K562 (cell line): ENCODE data around the gene GGCT. TPM values are rescaled to one million over a fixed set of nuclear protein-coding genes. Genes with fewer than 3 reads are reported as not detected.

ENCODE experiments used
- BACH1 ChIP-seq: fragments of 200-800 bp; sonication (Bioruptor generic); IDR thresholded peaks from 2 replicates; pipeline ENCODE4 v1.6.1; 2016; ENCODE audit warnings: missing genetic modification characterization, missing compliant biosample characterization
- FOXK1 ChIP-seq: sonication (generic); formaldehyde crosslinking; IDR thresholded peaks from 2 replicates; pipeline ENCODE4 v1.8.0; 2022; ENCODE audit warnings: missing genetic modification reagents, mild to moderate bottlenecking, borderline replicate concordance
- HDAC3 ChIP-seq: fragments of 450-650 bp; IDR thresholded peaks from 2 replicates; pipeline ENCODE4 v1.6.1; 2018; ENCODE audit warnings: borderline replicate concordance, mild to moderate bottlenecking, moderate library complexity; ENCODE audit not compliant: partially characterized antibody
- KHSRP ChIP-seq: fragments of 450-650 bp; IDR thresholded peaks from 2 replicates; pipeline ENCODE4 v1.6.1; 2017
- KLF1 ChIP-seq: fragments of 450-650 bp; IDR thresholded peaks from 2 replicates; pipeline ENCODE4 v1.6.1; 2016; ENCODE audit warnings: missing genetic modification characterization, missing compliant biosample characterization
- PHB ChIP-seq: fragments of 250-450 bp; sonication (Bioruptor Pico); IDR thresholded peaks from 2 replicates; pipeline ENCODE4 v1.5.0; 2021
- SMC3 ChIP-seq: conservative IDR thresholded peaks from 2 replicates; pipeline ENCODE4 v1.6.1; 2011; ENCODE audit warnings: low read depth, low read length, improper control_type of control experiment; ENCODE audit not compliant: insufficient read depth
- ZNF586 ChIP-seq: fragments of 450-650 bp; formaldehyde crosslinking; conservative IDR thresholded peaks from 2 replicates; pipeline ENCODE4 v1.4.0; 2020; ENCODE audit warnings: mild to moderate bottlenecking, moderate library complexity
- polyA plus RNA-seq, 8 experiments: library from polyadenylated mRNA; depleted of rRNA in 4 of 8; stranded (reverse) in 5 of 8; unstranded in 3 of 8; fragments of >200 nt; fragmentation: Nextera tagmentation in 2 of 8; fragmentation: Illumina TruSeq in 1 of 8; extraction: Ambion mirVana in 2 of 8; extraction: Trizol in 1 of 8; gene quantifications; 2 replicates each; pipeline versions ENCODE4 v1.2.1 to v1.2.3, GENCODE V29; 2011 to 2014; ENCODE audit warnings: inconsistent platforms in 1 of 8, missing spikeins in 1 of 8
- total RNA-seq, 7 experiments: library from RNA; depleted of rRNA in 6 of 7; stranded (reverse); fragments of >200 nt in 6 of 7; fragmentation: Illumina TruSeq in 2 of 7; extraction: Trizol in 2 of 7; gene quantifications; 2 replicates each; pipeline versions ENCODE4 v1.2.1 to v1.2.3, GENCODE V29; 2011 to 2021; ENCODE audit warnings: low replicate concordance in 1 of 7
- TF ChIP-seq, protein P1 (sequence below), 2 experiments: fragments of 450-650 bp in 1 of 2; sonication (generic) in 1 of 2; formaldehyde crosslinking in 1 of 2; IDR thresholded peaks; 2 replicates each; pipeline versions ENCODE4 v1.7.1 to v1.9.0; 2016 to 2022; ENCODE audit warnings: inconsistent platforms in 1 of 2, mild to moderate bottlenecking in 1 of 2, missing genetic modification reagents in 1 of 2
- TF ChIP-seq, protein P2 (sequence below): fragments of 450-650 bp; formaldehyde crosslinking; IDR thresholded peaks from 2 replicates; pipeline ENCODE4 v1.4.0; 2020; ENCODE audit warnings: mild to moderate bottlenecking, mixed read lengths
- TF ChIP-seq, protein P3 (sequence below): fragments of 250-450 bp; sonication (Bioruptor Pico); IDR thresholded peaks from 2 replicates; pipeline ENCODE4 v1.8.0; 2022; ENCODE audit warnings: inconsistent platforms
- TF ChIP-seq, protein P4 (sequence below): fragments of 250-450 bp; sonication (Bioruptor Pico); IDR thresholded peaks from 2 replicates; pipeline ENCODE4 v1.5.1; 2021; ENCODE audit warnings: mild to moderate bottlenecking

GGCT gene
- total and polyA plus RNA-seq, 9 of the 15 experiments (the other 6 are each of a cell fraction or from before 2014, with no cell fraction given), result 79.0 to 349 (median 136) TPM

DNA sequence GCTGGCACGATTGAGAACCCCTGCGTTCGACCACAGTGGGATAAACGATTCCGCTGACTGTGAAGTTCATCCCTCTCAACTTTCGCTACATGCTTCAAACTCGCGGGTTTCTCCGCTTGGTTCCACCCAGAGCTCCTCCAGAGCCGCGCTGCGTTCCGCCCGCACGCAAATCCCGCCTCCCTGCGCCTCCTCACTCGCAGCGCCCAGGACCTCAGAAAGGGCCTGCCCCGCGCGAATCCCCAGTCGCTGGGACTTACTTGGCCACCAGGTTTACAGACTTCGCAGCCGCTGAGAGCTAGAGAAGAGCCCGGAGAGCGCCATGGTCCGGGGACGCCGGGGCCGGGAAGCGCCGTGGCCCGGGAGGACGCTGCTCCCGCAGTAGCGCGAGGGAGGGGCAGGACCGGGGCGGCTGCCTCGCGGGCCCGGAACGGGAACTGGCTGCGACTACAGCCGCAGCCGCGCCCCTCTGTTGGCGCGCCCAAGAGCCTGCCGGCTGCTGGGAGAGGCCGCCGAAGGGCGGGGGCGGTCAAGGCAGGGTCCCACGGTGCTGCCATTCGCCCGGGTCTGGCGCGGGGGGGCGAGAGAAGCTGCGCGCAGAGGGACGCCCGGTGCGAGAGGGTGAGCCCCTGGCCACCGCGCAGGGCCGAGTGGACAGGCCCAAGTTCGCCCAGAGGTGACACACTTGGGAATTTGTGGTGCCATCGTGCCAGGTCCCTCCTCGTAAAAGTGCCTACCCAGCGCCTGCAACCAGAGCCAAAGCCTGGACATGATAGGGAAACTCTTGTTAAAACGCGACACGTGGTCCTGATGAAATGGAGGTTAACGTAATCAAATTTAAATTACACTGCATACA is 26.1 kb downstream of the GGCT start, which contains the start of gene NOD1 (continued):
- TF ChIP-seq, protein P1, sequence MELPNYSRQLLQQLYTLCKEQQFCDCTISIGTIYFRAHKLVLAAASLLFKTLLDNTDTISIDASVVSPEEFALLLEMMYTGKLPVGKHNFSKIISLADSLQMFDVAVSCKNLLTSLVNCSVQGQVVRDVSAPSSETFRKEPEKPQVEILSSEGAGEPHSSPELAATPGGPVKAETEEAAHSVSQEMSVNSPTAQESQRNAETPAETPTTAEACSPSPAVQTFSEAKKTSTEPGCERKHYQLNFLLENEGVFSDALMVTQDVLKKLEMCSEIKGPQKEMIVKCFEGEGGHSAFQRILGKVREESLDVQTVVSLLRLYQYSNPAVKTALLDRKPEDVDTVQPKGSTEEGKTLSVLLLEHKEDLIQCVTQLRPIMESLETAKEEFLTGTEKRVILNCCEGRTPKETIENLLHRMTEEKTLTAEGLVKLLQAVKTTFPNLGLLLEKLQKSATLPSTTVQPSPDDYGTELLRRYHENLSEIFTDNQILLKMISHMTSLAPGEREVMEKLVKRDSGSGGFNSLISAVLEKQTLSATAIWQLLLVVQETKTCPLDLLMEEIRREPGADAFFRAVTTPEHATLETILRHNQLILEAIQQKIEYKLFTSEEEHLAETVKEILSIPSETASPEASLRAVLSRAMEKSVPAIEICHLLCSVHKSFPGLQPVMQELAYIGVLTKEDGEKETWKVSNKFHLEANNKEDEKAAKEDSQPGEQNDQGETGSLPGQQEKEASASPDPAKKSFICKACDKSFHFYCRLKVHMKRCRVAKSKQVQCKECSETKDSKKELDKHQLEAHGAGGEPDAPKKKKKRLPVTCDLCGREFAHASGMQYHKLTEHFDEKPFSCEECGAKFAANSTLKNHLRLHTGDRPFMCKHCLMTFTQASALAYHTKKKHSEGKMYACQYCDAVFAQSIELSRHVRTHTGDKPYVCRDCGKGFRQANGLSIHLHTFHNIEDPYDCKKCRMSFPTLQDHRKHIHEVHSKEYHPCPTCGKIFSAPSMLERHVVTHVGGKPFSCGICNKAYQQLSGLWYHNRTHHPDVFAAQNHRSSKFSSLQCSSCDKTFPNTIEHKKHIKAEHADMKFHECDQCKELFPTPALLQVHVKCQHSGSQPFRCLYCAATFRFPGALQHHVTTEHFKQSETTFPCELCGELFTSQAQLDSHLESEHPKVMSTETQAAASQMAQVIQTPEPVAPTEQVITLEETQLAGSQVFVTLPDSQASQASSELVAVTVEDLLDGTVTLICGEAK (IDR thresholded peaks at IDR 0.05), result 0 out of 2 replicates have a peak, but pooled peaks have one; percentile 35
- TF ChIP-seq, protein P1 (CRISPR knock-in tag; IDR thresholded peaks at IDR 0.05), result no peak
- 0 out of 2 replicates have a peak, but pooled peaks have one; percentile 41 for TF ChIP-seq FOXK1 (CRISPR knock-in tag)
- TF ChIP-seq, protein P2, sequence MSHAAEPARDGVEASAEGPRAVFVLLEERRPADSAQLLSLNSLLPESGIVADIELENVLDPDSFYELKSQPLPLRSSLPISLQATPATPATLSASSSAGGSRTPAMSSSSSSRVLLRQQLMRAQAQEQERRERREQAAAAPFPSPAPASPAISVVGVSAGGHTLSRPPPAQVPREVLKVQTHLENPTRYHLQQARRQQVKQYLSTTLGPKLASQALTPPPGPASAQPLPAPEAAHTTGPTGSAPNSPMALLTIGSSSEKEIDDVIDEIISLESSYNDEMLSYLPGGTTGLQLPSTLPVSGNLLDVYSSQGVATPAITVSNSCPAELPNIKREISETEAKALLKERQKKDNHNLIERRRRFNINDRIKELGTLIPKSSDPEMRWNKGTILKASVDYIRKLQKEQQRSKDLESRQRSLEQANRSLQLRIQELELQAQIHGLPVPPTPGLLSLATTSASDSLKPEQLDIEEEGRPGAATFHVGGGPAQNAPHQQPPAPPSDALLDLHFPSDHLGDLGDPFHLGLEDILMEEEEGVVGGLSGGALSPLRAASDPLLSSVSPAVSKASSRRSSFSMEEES (CRISPR knock-in tag), result no peak
- TF ChIP-seq, protein P3, sequence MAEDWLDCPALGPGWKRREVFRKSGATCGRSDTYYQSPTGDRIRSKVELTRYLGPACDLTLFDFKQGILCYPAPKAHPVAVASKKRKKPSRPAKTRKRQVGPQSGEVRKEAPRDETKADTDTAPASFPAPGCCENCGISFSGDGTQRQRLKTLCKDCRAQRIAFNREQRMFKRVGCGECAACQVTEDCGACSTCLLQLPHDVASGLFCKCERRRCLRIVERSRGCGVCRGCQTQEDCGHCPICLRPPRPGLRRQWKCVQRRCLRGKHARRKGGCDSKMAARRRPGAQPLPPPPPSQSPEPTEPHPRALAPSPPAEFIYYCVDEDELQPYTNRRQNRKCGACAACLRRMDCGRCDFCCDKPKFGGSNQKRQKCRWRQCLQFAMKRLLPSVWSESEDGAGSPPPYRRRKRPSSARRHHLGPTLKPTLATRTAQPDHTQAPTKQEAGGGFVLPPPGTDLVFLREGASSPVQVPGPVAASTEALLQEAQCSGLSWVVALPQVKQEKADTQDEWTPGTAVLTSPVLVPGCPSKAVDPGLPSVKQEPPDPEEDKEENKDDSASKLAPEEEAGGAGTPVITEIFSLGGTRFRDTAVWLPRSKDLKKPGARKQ (CRISPR knock-in tag), result no peak
- TF ChIP-seq BACH1, result no peak
- no peak for TF ChIP-seq HDAC3
- no peak for TF ChIP-seq SMC3
- no peak for TF ChIP-seq PHB (CRISPR knock-in tag)
- no peak for TF ChIP-seq ZNF586
- TF ChIP-seq KLF1, result peak; percentile 71
- no peak for TF ChIP-seq KHSRP
- TF ChIP-seq, protein P4, sequence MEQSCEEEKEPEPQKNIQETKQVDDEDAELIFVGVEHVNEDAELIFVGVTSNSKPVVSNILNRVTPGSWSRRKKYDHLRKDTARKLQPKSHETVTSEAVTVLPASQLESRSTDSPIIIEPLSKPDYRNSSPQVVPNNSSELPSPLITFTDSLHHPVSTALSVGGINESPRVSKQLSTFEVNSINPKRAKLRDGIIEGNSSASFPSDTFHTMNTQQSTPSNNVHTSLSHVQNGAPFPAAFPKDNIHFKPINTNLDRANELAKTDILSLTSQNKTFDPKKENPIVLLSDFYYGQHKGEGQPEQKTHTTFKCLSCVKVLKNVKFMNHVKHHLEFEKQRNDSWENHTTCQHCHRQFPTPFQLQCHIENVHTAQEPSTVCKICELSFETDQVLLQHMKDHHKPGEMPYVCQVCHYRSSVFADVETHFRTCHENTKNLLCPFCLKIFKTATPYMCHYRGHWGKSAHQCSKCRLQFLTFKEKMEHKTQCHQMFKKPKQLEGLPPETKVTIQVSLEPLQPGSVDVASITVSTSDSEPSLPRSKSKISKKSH (CRISPR knock-in tag), result no peak
